Osteoblast (primary cell): ENCODE results near the gene RYR2. TPM values are rescaled to one million over a fixed set of nuclear protein-coding genes. Genes with fewer than 3 reads are reported as not detected.

Experiments
- DNase-seq: peaks from one replicate; pipeline ENCODE4 v3.0.0; 2011; ENCODE audit warnings: low spot score, mixed read lengths; ENCODE audit not compliant: insufficient read length; ENCODE audit errors: missing footprints
- H2AFZ ChIP-seq: 2 replicates; pipeline ENCODE4 v1.6.0; 2011; ENCODE audit warnings: mild to moderate bottlenecking, low read length
- H3K27ac ChIP-seq: 2 replicates; pipeline ENCODE4 v1.5.1; 2011; ENCODE audit warnings: mild to moderate bottlenecking, low read depth, low read length, moderate library complexity
- H3K27me3 ChIP-seq: 2 replicates; pipeline ENCODE4 v1.6.0; 2012; ENCODE audit warnings: mild to moderate bottlenecking, control low read depth, inconsistent platforms, low read length, moderate library complexity; ENCODE audit not compliant: insufficient read depth
- H3K36me3 ChIP-seq: 2 replicates; pipeline ENCODE4 v1.5.1; 2011; ENCODE audit warnings: mild to moderate bottlenecking, low read length, control low read depth, moderate library complexity; ENCODE audit not compliant: insufficient read depth
- H3K4me1 ChIP-seq: 2 replicates; pipeline ENCODE4 v1.5.1; 2011; ENCODE audit warnings: mild to moderate bottlenecking, low read length, control low read depth, moderate library complexity; ENCODE audit not compliant: insufficient read depth
- H3K4me2 ChIP-seq: 2 replicates; pipeline ENCODE4 v1.6.0; 2011; ENCODE audit warnings: mild to moderate bottlenecking, low read length; ENCODE audit not compliant: insufficient read depth
- H3K4me3 ChIP-seq: fragments of 200-600 bp; sonication (generic); 3 replicates; pipeline ENCODE4 v1.5.1; 2012; ENCODE audit warnings: mild to moderate bottlenecking, low read length, inconsistent platforms; ENCODE audit not compliant: insufficient read depth
- H3K79me2 ChIP-seq: 2 replicates; pipeline ENCODE4 v1.6.0; 2012; ENCODE audit warnings: mild to moderate bottlenecking, low read length, control low read depth, inconsistent platforms; ENCODE audit not compliant: insufficient read depth
- H3K9me3 ChIP-seq: 2 replicates; pipeline ENCODE4 v1.5.1; 2011; ENCODE audit warnings: low read depth, low read length, control low read depth
- H4K20me1 ChIP-seq: 2 replicates; pipeline ENCODE4 v1.6.0; 2012; ENCODE audit warnings: mild to moderate bottlenecking, low read length, control low read depth; ENCODE audit not compliant: insufficient read depth
- CTCF ChIP-seq: IDR thresholded peaks from 2 replicates; pipeline ENCODE4 v1.5.1; 2011; ENCODE audit warnings: mild to moderate bottlenecking, low read depth, low read length, moderate library complexity; ENCODE audit errors: extremely low read depth
- total RNA-seq: library from RNA; depleted of rRNA; stranded (reverse); fragments of >200 nt; gene quantifications from 2 replicates; pipeline ENCODE4 v1.2.3, GENCODE V29; 2012

The RYR2 gene
- total RNA-seq, 1 donor, result not detected

- Histone ChIP-seq H3K4me1 (no peaks in the 10 kb centered on the region), H3K4me2 (no peak overlapping the region), H3K27ac (no peak overlapping the region), H3K9me3 (no peaks in the 10 kb centered on the region), H3K4me3 (no peak overlapping the region), H3K79me2 (no peaks in the 10 kb centered on the region), H3K36me3 (no peaks in the 10 kb centered on the region), H3K27me3 (no peaks in the 10 kb centered on the region), H4K20me1 (no peaks in the 10 kb centered on the region), H2AFZ (no peak overlapping the region)
- no peak for DNase-seq
- no peak for TF ChIP-seq CTCF
These were observed 202.8 kb downstream of the RYR2 start for GRCh38 chr1:237244778-237245177.

- H3K4me1 ChIP-seq, result no peaks in the 10 kb centered on the region
- DNase-seq, result no peak
- TF ChIP-seq CTCF, result no peak
- H2AFZ ChIP-seq, result no peak overlapping the region
- no peaks in the 10 kb centered on the region for H3K36me3 ChIP-seq
- no peaks in the 10 kb centered on the region for H3K79me2 ChIP-seq
- H3K4me2 ChIP-seq, result no peak overlapping the region
- no peaks in the 10 kb centered on the region for H4K20me1 ChIP-seq
- H3K9me3 ChIP-seq, result no peaks in the 10 kb centered on the region
- no peak overlapping the region for H3K4me3 ChIP-seq
- H3K27ac ChIP-seq, result no peak overlapping the region
- H3K27me3 ChIP-seq, result no peaks in the 10 kb centered on the region
These were observed 205.5 kb downstream of the RYR2 start for GRCh38 chr1:237247442-237247841.

GRCh38 chr1:237249120-237249519, 207.1 kb downstream of the RYR2 start:
- Histone ChIP-seq H3K4me1 (no peaks in the 10 kb centered on the region), H3K9me3 (no peaks in the 10 kb centered on the region), H3K27me3 (no peaks in the 10 kb centered on the region), H3K27ac (no peak overlapping the region), H3K79me2 (no peaks in the 10 kb centered on the region), H3K36me3 (no peaks in the 10 kb centered on the region), H4K20me1 (no peaks in the 10 kb centered on the region), H2AFZ (no peak overlapping the region), H3K4me3 (no peak overlapping the region), H3K4me2 (no peak overlapping the region)
- no peak for DNase-seq
- TF ChIP-seq CTCF, result no peak

- TF ChIP-seq CTCF, result no peak
- H3K9me3 ChIP-seq, result no peaks in the 10 kb centered on the region
- no peaks in the 10 kb centered on the region for H3K79me2 ChIP-seq
- no peak overlapping the region for H3K4me3 ChIP-seq
- no peak overlapping the region for H2AFZ ChIP-seq
- no peaks in the 10 kb centered on the region for H3K4me1 ChIP-seq
- H4K20me1 ChIP-seq, result no peaks in the 10 kb centered on the region
- no peaks in the 10 kb centered on the region for H3K36me3 ChIP-seq
- DNase-seq, result no peak
- H3K27ac ChIP-seq, result no peak overlapping the region
- H3K4me2 ChIP-seq, result no peak overlapping the region
- H3K27me3 ChIP-seq, result no peaks in the 10 kb centered on the region
These were observed 208.1 kb downstream of the RYR2 start for GRCh38 chr1:237250055-237250454.
